GM10847 (cell line): Measurements from ENCODE around the gene KIF5B.

Source experiments
- POLR2A ChIP-seq: IDR thresholded peaks from 2 replicates; pipeline ENCODE4 v1.6.1; 2011; ENCODE audit not compliant: insufficient read length; ENCODE audit errors: extremely low read depth

Gene KIF5B

DNA sequence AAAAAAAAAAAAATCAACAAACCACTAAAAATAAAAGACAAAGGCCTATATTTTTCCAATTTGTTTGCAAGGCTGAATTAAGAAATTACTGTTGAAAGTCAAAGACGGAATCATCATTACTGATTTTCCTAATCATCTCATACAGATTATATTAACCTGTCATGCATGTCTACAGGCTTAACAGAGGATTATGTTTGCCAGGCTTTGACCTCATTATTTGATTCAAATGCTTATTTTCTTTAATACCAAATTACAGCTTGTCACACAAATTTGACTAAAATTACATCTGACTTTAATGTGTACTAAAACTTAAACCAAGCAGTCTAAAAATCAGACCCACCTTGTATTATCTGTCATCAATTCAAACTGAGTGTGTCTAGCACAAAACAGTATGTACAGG, 21.2 kb downstream of the KIF5B start:
- TF ChIP-seq POLR2A = no peak

DNA sequence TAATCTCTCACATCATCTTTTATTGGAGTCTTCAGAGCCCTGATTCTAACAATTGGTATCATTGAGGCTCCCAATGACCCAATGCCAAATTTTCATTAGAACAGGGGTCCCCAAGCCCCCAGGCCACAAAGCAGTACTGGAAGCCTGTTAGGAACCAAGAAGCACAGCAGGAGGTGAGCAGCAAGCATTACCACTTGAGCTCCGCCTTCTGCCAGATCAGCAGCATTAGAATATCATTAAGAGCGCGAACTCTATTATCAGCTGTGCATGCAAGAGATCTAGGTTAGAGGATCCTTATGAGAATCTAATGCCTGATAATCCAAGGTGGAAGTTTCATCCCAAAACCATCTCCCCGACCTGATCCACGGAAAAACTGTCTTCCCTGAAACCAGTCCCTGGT, 23.1 kb downstream of the KIF5B start:
- TF ChIP-seq POLR2A = no peak

DNA sequence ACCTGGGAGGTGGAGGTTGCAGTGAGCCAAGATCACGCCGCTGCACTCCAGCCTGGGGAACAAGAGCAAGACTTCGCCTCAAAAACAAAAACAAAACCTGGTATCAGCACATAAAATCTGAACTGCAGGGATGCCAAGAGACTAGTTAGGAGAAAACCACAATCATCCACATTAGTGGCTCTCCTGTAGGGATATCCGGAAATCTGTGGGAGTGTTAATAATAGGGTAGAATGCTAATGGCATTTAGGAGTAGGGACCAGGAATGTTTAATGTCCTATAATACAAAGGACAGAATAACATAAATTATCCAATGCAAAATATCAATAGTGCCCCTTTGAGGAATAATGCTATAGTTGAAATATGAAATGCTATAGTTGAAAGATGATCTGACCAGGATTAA, 24.3 kb downstream of the KIF5B start:
- no peak for TF ChIP-seq POLR2A

DNA sequence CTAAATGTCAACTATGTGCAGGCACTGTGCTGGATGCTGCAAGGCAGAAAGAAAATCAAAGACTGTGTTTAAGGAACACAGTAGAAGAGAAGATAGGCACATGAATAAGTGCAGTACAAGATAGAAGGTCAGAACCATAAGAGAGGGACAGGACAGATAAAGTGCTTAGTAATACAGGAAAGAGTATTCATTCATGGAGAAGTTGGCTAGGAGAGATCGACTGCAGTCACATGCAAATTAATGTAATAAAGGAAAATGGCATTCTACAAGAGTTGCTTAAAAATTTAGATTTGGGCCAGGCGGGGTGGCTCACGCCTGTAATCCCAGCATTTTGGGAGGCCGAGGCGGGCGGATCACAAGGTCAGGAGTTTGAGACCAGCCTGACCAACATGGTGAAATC, 24.8 kb downstream of the KIF5B start:
- no peak for TF ChIP-seq POLR2A

DNA sequence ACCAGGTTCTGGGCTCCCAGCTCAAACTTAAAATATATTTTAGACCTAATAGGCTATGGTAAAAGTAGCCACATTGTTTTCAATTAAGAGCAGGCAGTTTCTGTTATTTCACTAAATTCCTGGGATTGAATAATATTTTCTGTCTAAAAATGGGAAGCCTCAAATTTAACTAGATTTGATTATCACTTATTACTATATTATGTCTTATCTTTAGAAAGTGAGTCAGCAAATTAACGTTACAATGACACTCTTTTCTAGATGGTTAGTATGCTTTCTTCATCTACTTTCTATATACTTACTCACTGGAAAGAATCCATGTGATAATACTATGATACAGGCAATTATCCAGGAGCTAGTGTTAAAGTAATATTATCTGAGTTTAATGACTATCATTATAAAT, 27.5 kb downstream of the KIF5B start:
- no peak for TF ChIP-seq POLR2A

DNA sequence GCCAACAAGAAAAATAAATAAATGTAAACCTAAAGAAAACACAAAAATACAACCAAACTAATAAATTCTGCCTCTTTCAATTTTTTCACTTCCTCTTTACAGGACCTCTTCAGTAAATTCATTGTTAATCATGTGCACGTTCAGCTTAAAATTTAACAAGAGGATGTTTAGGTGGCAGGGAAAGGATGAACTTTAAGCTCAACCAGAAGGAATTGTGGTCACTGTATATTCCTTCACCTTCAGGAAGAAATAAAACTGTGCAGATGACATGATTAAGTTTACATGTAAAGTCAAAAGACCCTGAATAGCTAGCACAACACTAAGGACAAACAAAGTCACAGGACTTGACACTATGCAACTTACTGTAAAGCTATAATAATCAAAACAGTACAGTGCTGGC, 33.0 kb downstream of the KIF5B start:
- no peak for TF ChIP-seq POLR2A

DNA sequence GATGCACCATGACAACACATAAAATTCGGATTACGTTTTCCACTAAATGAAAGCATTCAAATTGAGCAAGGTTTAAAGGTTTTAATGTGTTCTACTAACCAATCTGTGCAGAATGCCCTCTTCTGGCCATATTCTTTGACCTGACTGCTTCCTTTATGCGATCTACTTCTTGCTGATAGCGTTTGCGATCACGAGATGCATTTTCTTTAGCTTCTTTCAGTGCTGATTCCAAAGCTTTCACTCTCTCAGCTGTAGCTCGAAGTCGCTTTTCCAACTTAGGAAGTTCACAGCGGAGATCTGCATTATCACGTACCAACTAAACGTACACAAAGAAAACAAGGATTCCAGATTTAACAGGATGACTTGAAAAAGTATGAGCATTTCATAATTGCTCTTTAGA, 39.2 kb downstream of the KIF5B start:
- no peak for TF ChIP-seq POLR2A

DNA sequence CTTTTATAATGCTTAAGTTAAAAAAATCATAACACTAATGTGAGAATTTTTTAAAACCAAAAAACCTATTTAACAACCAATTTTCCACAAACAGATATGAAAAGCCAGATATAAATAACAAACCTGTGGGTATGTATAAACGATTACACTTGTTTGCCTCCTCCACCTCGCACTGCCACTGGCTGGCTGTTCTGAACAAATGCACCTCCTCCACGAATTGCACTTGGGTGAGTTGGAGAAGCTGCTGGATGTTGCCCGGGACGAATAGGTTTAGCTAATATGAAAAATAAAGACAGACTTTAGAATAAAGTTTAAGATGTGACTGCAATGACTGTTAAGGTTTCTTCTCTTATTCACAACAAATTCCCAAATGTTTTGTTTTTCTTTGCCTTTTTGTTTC, 40.8 kb downstream of the KIF5B start:
- no peak for TF ChIP-seq POLR2A

DNA sequence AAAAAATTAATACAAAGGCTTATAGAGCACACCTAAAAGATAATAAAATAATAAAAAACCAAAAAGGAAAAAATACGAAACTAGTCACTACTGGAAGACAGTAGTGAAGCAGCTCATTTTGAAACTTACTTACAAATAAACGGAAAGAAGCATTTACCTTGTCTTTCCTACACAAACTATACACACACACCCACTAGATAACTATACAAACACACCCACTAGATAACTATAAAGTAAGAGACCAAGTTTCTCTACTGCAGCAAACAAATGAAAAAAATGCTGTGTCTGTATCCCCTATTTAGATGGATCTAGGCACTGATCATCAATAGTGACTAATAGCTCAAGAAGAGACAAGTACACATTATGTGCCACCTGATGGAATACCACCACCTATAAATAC, 49.2 kb downstream of the KIF5B start:
- TF ChIP-seq POLR2A = no peak

DNA sequence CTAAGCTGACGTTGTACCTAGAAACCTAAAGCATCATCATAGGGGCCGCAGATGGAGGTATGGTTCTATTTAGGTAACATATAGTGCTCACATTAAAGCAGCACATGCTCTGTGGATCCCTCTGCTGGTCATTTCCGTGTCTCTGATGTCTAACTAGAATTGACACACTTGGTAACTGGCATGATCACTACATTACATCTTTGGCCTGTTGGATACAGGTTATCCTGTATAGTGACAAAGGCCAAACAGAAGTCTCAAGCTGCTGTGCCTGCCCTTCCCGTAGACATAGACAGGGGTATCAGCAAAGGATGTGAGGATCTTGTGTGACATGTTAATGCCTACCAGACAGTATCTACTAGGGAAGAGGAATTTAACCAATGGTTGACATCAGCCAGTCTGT, 51.2 kb downstream of the KIF5B start:
- TF ChIP-seq POLR2A = no peak

DNA sequence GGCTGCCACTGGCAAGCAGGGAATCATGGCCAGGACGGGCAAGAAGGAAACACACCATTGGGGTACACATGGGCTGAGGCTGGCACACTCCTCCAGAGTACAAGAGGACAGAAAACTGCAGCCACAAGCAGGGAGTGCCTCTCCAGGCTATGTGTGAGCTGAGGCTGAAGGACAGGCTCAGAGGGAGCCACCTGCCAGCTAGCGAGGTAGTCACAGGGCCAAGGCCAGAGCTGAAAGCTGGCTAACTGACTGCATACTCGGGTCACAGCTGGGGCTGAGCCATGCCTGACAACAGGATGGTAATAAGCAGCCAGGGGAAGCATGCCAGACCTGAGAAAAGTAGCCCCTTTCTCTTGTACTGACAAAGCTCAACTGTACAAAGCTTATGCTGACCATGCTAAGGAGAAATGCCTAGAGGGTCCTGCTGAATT, 52.0 kb downstream of the KIF5B start:
- TF ChIP-seq POLR2A = no peak

DNA sequence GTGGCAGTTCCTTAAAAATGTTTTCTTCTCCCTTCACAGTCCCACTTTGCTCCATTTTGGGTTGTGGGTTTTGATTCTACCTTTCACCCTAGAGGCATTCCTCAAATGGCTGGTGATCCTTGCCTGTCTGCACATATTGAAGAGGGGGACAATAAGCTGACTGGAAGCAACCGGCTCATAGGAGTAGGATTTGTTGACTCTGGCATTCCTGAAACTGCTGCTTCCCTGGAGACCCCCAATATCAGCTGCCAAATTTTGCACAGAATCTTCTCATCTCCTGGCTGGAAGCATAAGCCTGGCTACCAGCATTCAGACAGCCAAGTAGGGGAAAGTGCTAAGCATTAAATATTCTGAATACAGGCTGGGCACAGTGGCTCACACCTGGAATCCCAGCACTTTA, 53.7 kb downstream of the KIF5B start:
- TF ChIP-seq POLR2A = no peak

DNA sequence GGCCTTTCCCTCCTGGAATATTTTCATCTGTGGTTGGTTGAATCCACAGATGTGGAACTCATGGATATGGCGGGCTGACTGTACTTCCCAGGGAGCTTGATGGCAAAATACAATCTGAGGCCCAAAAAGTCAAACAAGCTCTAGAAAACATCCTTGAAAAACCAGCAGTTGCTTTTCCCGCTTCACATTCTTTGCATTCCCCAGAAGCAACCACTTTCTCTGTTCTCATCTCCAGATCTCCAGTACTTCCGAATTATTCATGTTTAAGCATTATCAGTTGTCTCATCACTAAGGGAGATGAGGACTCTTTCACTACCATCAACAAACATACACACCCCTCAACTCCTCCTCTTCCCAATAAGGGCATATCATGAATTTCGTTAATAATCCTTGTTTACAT, 55.3 kb downstream of the KIF5B start:
- TF ChIP-seq POLR2A = no peak

DNA sequence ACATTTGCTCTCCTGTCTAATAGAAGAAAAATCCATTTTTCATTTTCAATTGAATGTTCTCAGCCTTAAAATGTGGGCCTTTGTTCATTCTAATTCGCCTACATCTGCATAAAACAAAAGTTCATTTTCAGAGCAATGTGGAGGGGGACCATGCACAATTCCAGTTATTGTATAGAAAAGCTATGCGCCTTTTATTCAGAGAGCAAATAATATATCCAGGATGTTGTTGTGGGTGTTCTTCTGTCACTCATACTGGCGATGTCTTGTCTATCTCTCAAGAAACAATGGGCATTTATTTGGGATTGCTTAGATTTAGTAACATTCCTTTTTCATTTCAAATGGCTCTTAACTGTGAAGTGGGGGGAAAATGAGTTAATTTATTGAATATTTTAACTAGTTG, 56.4 kb downstream of the KIF5B start:
- no peak for TF ChIP-seq POLR2A

DNA sequence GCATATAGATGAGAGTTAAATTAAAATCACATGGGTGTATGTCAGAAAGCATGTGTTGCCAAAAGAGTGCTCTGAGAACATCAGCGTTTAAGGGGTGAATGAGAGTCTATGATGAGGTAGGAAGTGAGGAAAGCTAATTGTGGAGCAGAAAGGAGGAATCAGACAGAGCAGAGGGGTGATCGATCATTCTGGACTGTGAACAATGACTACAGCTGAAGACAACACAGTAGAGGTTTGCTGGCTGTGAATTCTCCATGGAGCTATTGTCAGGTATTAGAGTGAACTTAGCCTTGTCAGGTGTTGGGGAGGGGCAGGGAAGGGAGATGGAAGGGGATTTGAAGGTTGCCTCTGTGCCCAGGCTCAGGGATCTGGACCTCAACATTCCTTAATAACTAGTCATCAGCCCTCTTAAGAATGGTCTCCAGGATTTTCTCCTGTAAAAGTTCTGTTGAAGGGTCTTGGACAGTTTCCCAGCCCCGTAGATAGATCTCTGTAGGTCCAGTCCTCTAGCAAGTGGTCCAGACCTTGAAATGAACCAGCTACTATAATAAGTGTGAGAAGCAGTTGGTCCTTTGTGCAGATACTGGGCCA, 57.1 kb downstream of the KIF5B start:
- no peak for TF ChIP-seq POLR2A

DNA sequence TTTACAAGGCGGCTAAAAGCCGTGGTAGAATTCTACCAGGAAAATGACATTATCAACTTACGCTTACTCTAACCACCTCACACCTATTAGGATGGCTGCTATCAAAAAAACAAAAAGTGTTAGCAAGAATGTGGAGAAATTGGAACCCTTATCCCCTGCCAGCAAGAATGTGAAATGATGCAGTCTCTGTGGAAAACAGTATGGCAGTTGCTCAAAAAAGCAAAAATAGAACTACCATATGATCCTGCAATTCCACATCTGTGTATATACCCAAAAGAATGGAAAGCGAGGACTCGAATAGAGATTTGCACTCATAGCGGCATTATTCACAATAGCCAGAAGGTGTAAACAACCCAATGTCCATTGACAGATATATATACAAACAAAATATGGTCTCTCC, 61.3 kb downstream of the KIF5B start:
- TF ChIP-seq POLR2A = no peak

DNA sequence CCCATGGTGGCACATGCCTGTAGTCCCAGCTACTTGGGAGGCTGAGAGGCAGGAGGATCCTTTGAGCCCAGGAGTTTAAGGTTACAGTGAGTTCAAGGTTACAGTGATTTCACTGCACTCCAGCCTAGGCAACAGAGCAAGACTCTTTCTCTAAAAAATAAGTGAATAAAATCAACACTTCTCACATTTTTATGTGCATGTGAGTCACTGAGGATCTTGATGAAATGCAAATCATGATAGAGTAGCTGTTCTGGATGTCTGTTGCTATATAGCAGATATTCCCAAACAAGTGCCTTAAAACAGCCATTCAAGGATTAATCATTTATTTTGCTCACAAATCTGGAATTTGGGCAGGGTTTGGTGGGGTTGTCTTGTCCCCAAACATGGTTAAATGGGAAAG, 65.3 kb downstream of the KIF5B start:
- no peak for TF ChIP-seq POLR2A

DNA sequence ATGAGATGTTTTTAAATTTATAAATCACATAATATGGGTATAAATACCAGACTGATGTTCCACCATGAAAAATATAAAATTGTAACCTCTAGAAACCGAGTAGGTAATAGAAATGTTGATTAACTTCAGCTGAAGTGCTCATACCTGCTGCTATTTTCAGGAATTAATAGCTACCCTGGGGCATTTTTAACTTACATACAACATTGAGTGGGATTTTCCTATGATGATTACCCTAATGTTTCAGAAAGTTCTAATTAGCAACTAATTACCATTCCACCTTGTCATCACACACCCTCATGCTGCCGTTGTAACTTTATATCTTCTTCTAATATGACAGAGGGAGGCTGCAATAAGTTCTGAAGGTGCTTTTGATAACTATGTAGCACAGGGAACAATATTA, 74.1 kb downstream of the KIF5B start:
- TF ChIP-seq POLR2A = no peak
